ENCODE measurements around the gene WDFY2.

Gene WDFY2

GRCh38 chr13:51816604-51817249 is 232.5 kb downstream of the WDFY2 start:
- TF ChIP-seq CTCF (IDR thresholded peaks at IDR 0.05; ENCODE audit: low read length, missing control alignments): no peak
- DNase-seq (ENCODE audit: low read depth): no peak
- H3K4me3 ChIP-seq (replicated peaks; ENCODE audit: low read depth, low read length): no peak overlapping the region

Measured in fibroblast of pulmonary artery (primary cell).